NT2/D1 (cell line): ENCODE results near the gene NFU1.

Experiments used
- SUZ12 ChIP-seq: IDR thresholded peaks from 2 replicates; pipeline ENCODE4 v1.6.1; 2011; ENCODE audit not compliant: insufficient read length, insufficient read depth; ENCODE audit errors: extremely low read depth
- YY1 ChIP-seq: IDR thresholded peaks from 2 replicates; pipeline ENCODE4 v1.6.1; 2011; ENCODE audit not compliant: insufficient read length, insufficient read depth
- ZNF274 ChIP-seq: IDR thresholded peaks from 2 replicates; pipeline ENCODE4 v1.6.1; 2011; ENCODE audit warnings: mild to moderate bottlenecking, low read depth, low read length

- TF ChIP-seq SUZ12: no peak
- no peak for TF ChIP-seq YY1
- TF ChIP-seq ZNF274: no peak
Measured at GRCh38 chr2:69368588-69368987, 68.6 kb downstream of the NFU1 start.
